A549 treated with AZD2906 at 1 μM for 4 hours (cell line): ENCODE measurements around the gene PGGHG. TPM values are rescaled to one million over a fixed set of nuclear protein-coding genes. Genes with fewer than 3 reads are reported as not detected.

ENCODE experiments used
- total RNA-seq: library from RNA; stranded (reverse); fragments of 200-300 nt; extraction: Qiagen RNA extraction; gene quantifications from 5 replicates; pipeline ENCODE4 v1.2.3, GENCODE V29; 2022

PGGHG gene
- total RNA-seq: 6.1 to 13.2 TPM (median 9.8 TPM) in 5 replicates

GRCh38 chr11:288478-289397 is at the start of gene PGGHG:
Gene PGGHG, plus strand, starts transcription at chr11:289126. Its CDS starts 691 bp downstream, at chr11:289817.

GRCh38 chr11:278001-278951 is 10.7 kb upstream of the PGGHG start, which contains the start of gene NLRP6:
Gene NLRP6, plus strand, starts transcription at chr11:278407. Its CDS starts 163 bp downstream, at chr11:278570.

GRCh38 chr11:299081-299891 is 10.4 kb downstream of the PGGHG start, which contains the start of gene IFITM5:
Gene IFITM5, minus strand, starts transcription at chr11:299526. Its CDS starts 36 bp downstream, at chr11:299490.

GRCh38 chr11:307766-308708 is 19.1 kb downstream of the PGGHG start, which contains the start of gene IFITM2:
Gene IFITM2, plus strand, starts transcription at chr11:307816. Its CDS starts 377 bp downstream, at chr11:308193.

GRCh38 chr11:313787-314553 is 25.0 kb downstream of the PGGHG start, which contains the start of gene IFITM1:
Gene IFITM1, plus strand, starts transcription at chr11:314040. Its CDS starts 131 bp downstream, at chr11:314171.

Other genes starting within 250 kb of the PGGHG start
- not detected in 5 replicates for gene SCGB1C1, start 96.0 kb upstream of the PGGHG start, total RNA-seq
- 41.3 to 47.1 TPM (median 45.4 TPM) in 5 replicates for gene BET1L, start 81.7 kb upstream of the PGGHG start, total RNA-seq
- 118 to 135 TPM (median 122 TPM) in 5 replicates for gene RIC8A, start 81.4 kb upstream of the PGGHG start, total RNA-seq
- 18.3 to 23.6 TPM (median 22.7 TPM) in 5 replicates for gene SIRT3, start 52.8 kb upstream of the PGGHG start, total RNA-seq
- 157 to 204 TPM (median 164 TPM) in 5 replicates for gene PSMD13, start 52.1 kb upstream of the PGGHG start, total RNA-seq
- gene NLRP6, start 10.7 kb upstream of the PGGHG start, total RNA-seq: 0.03 TPM in 1 of 5 replicates, not detected in the others
- gene IFITM5, start 10.4 kb downstream of the PGGHG start, total RNA-seq: not detected in 5 replicates
- 57.4 to 69.3 TPM (median 61.5 TPM) in 5 replicates for gene IFITM2, start 18.7 kb downstream of the PGGHG start, total RNA-seq
- gene IFITM1, start 24.9 kb downstream of the PGGHG start, total RNA-seq: 0.26 to 0.37 TPM (median 0.29 TPM) in 5 replicates
- 19.8 to 37.9 TPM (median 31.0 TPM) in 5 replicates for gene IFITM3, start 31.7 kb downstream of the PGGHG start, total RNA-seq
- 9.8 to 19.5 TPM (median 14.0 TPM) in 5 replicates for gene B4GALNT4, start 80.4 kb downstream of the PGGHG start, total RNA-seq
- gene PKP3, start 105.1 kb downstream of the PGGHG start, total RNA-seq: 30.1 to 40.1 TPM (median 38.2 TPM) in 5 replicates
- gene SIGIRR, start 125.9 kb downstream of the PGGHG start, total RNA-seq: 57.4 to 92.9 TPM (median 91.1 TPM) in 5 replicates
- gene ANO9, start 152.9 kb downstream of the PGGHG start, total RNA-seq: 0.44 to 1.1 TPM (median 0.70 TPM) in 5 replicates
- gene PTDSS2, start 161.2 kb downstream of the PGGHG start, total RNA-seq: 34.6 to 45.9 TPM (median 44.3 TPM) in 5 replicates
- 144 to 193 TPM (median 179 TPM) in 5 replicates for gene RNH1, start 218.1 kb downstream of the PGGHG start, total RNA-seq
- gene HRAS, start 246.4 kb downstream of the PGGHG start, total RNA-seq: 118 to 183 TPM (median 159 TPM) in 5 replicates
- 0.65 to 1.1 TPM (median 0.94 TPM) in 5 replicates for gene LRRC56, start 248.4 kb downstream of the PGGHG start, total RNA-seq